Ectodermal cell (in vitro differentiated cells): ENCODE measurements around the gene PRSS1.
A peak's percentile ranks its signal among the peaks of the same experiment; 100 is the strongest.

Experiments used
- H3K27ac ChIP-seq: 2 replicates; pipeline ENCODE4 v1.7.0; 2013; ENCODE audit warnings: mild to moderate bottlenecking, low read depth, low read length; ENCODE audit not compliant: insufficient read depth, poor library complexity, severe bottlenecking
- H3K27me3 ChIP-seq: 2 replicates; pipeline ENCODE4 v1.7.0; 2013; ENCODE audit warnings: mild to moderate bottlenecking, low read length; ENCODE audit not compliant: insufficient read depth, control insufficient read depth, poor library complexity, severe bottlenecking
- H3K36me3 ChIP-seq: one replicate; pipeline ENCODE4 v1.7.0; 2013; ENCODE audit warnings: low read length; ENCODE audit not compliant: control insufficient read depth, insufficient read depth
- H3K4me1 ChIP-seq: one replicate; pipeline ENCODE4 v1.7.0; 2013; ENCODE audit warnings: low read length; ENCODE audit not compliant: control insufficient read depth, insufficient read depth
- H3K4me3 ChIP-seq: 2 replicates; pipeline ENCODE4 v1.7.0; 2013; ENCODE audit warnings: low read depth, low read length, control low read depth; ENCODE audit not compliant: insufficient read depth
- H3K9me3 ChIP-seq: 2 replicates; pipeline ENCODE4 v1.7.0; 2013; ENCODE audit warnings: mild to moderate bottlenecking, low read length, moderate library complexity; ENCODE audit not compliant: control insufficient read depth
- WGBS, 2 experiments: methylation state at CpG; one replicate each; pipeline ENCODE4 v1.1.7; 2013; ENCODE audit warnings: missing lambda C conversion rate in 2 of 2; 5-methylcytosine and 5-hydroxymethylcytosine counted together

PRSS1 gene

GRCh38 chr7:142782922-142783900 lies 33.9 kb downstream of the PRSS1 start:
- Histone ChIP-seq H3K4me1 (no peaks in the 10 kb centered on the region), H3K4me3 (peak overlapping the region; percentile 22)

GRCh38 chr7:142784096-142784495 lies 34.8 kb downstream of the PRSS1 start:
- 91 to 93% methylated on average over 6 of the region's 7 CpGs for WGBS, 2 experiments
- Histone ChIP-seq H3K27me3 (no peaks in the 10 kb centered on the region), H3K9me3 (no peaks in the 10 kb centered on the region), H3K4me1 (no peaks in the 10 kb centered on the region), H3K4me3 (no peak overlapping the region), H3K36me3 (no peaks in the 10 kb centered on the region), H3K27ac (no peak overlapping the region)

More at GRCh38 chr7:142782922-142783900, 33.9 kb downstream of the PRSS1 start:
- Histone ChIP-seq H3K9me3 (no peaks in the 10 kb centered on the region), H3K27me3 (no peaks in the 10 kb centered on the region), H3K27ac (no peak overlapping the region), H3K36me3 (no peaks in the 10 kb centered on the region)
- WGBS, 2 experiments: 29% methylated on average over 32 of the region's 32 CpGs

GRCh38 chr7:142784716-142785115 lies 35.4 kb downstream of the PRSS1 start:
- WGBS, 2 experiments: 94% methylated on average over 5 to 7 of the region's 8 CpGs
- Histone ChIP-seq H3K4me3 (no peak overlapping the region), H3K27ac (no peak overlapping the region), H3K27me3 (no peaks in the 10 kb centered on the region), H3K36me3 (no peaks in the 10 kb centered on the region), H3K4me1 (no peaks in the 10 kb centered on the region), H3K9me3 (no peaks in the 10 kb centered on the region)

GRCh38 chr7:142785841-142786250 lies 36.6 kb downstream of the PRSS1 start:
- Histone ChIP-seq H3K36me3 (no peaks in the 10 kb centered on the region), H3K27me3 (no peaks in the 10 kb centered on the region), H3K4me3 (no peak overlapping the region), H3K4me1 (no peaks in the 10 kb centered on the region), H3K27ac (no peak overlapping the region), H3K9me3 (no peaks in the 10 kb centered on the region)
- 85 to 89% methylated on average over 8 of the region's 8 CpGs for WGBS, 2 experiments

- Histone ChIP-seq H3K27me3 (no peaks in the 10 kb centered on the region), H3K9me3 (no peaks in the 10 kb centered on the region), H3K4me3 (no peak overlapping the region), H3K4me1 (no peaks in the 10 kb centered on the region), H3K36me3 (no peaks in the 10 kb centered on the region), H3K27ac (no peak overlapping the region)
- 94% methylated on average over 11 of the region's 11 CpGs for WGBS, 2 experiments
Observed at GRCh38 chr7:142787034-142787768, 37.9 kb downstream of the PRSS1 start.

GRCh38 chr7:142787783-142788182 lies 38.5 kb downstream of the PRSS1 start:
- H3K36me3 ChIP-seq: no peaks in the 10 kb centered on the region
- 92 to 93% methylated on average over 6 of the region's 6 CpGs for WGBS, 2 experiments
- no peak overlapping the region for H3K4me3 ChIP-seq
- no peak overlapping the region for H3K27ac ChIP-seq
- H3K4me1 ChIP-seq: no peaks in the 10 kb centered on the region
- H3K27me3 ChIP-seq: no peaks in the 10 kb centered on the region
- no peaks in the 10 kb centered on the region for H3K9me3 ChIP-seq

- 92 to 94% methylated on average over 9 to 10 of the region's 10 CpGs for WGBS, 2 experiments
- Histone ChIP-seq H3K4me1 (no peaks in the 10 kb centered on the region), H3K4me3 (no peak overlapping the region), H3K27me3 (peaks cover under 1% of the 10 kb centered on the region), H3K27ac (no peak overlapping the region), H3K9me3 (no peaks in the 10 kb centered on the region), H3K36me3 (no peaks in the 10 kb centered on the region)
Observed at GRCh38 chr7:142788303-142789289, 39.3 kb downstream of the PRSS1 start.

GRCh38 chr7:142789441-142789840 lies 40.2 kb downstream of the PRSS1 start:
- 91 to 97% methylated on average over 2 of the region's 2 CpGs for WGBS, 2 experiments
- peaks cover 7% of the 10 kb centered on the region for H3K27me3 ChIP-seq
- H3K36me3 ChIP-seq: no peaks in the 10 kb centered on the region
- no peaks in the 10 kb centered on the region for H3K9me3 ChIP-seq
- H3K4me3 ChIP-seq: no peak overlapping the region
- H3K27ac ChIP-seq: no peak overlapping the region
- no peaks in the 10 kb centered on the region for H3K4me1 ChIP-seq

GRCh38 chr7:142790056-142790455 lies 40.8 kb downstream of the PRSS1 start:
- Histone ChIP-seq H3K27me3 (peaks cover 13% of the 10 kb centered on the region), H3K4me1 (no peaks in the 10 kb centered on the region), H3K9me3 (no peaks in the 10 kb centered on the region), H3K4me3 (no peak overlapping the region), H3K27ac (no peak overlapping the region), H3K36me3 (no peaks in the 10 kb centered on the region)
- WGBS, 2 experiments: 92 to 95% methylated on average over 3 of the region's 3 CpGs
